ENCODE results near the gene DEPDC1B. TPM values are rescaled to one million over a fixed set of nuclear protein-coding genes. Genes with fewer than 3 reads are reported as not detected.
"Not testable (repeated sequence)": the region's sequence is repeated elsewhere in the genome, so short reads cannot be mapped to it uniquely, and the experiment has no call there.

DEPDC1B gene
- total RNA-seq, 1 experiment from 2014 or later: 63.1 TPM

GRCh38 chr5:60685700-60686099 lies 14.3 kb downstream of the DEPDC1B start:
- no peak for TF ChIP-seq CTCF (IDR thresholded peaks at IDR 0.05; ENCODE audit: unreplicated experiment)
- Mint-ChIP-seq H3K4me1 (ENCODE audit: low read depth, unreplicated experiment) (peaks cover 55% of the 10 kb centered on the region), H3K27me3 (ENCODE audit: unreplicated experiment) (no peaks in the 10 kb centered on the region), H3K27ac (ENCODE audit: unreplicated experiment) (peak overlapping the region; percentile 58), H3K36me3 (ENCODE audit: insufficient read depth, unreplicated experiment) (peaks cover 31% of the 10 kb centered on the region), H3K9me3 (ENCODE audit: low read depth, unreplicated experiment) (no peaks in the 10 kb centered on the region), H3K4me3 (ENCODE audit: low read depth, unreplicated experiment) (no peak overlapping the region)
- DNase-seq: no peak
- no TSS peak for BruUV-seq (replicated peaks)
- intact Hi-C loops (cut with micrococcal nuclease; ENCODE audit: unreplicated experiment): no loop called here
- CTCF ChIA-PET: interaction anchor here (1.0 to 1.1 kb wide), 2 partner anchors 11 to 13 kb away, joined by 3 to 4 read pairs; no protein-coding TSS in a partner anchor

GRCh38 chr5:60685028-60685427 lies 14.9 kb downstream of the DEPDC1B start:
- Mint-ChIP-seq H3K27me3 (ENCODE audit: unreplicated experiment) (no peaks in the 10 kb centered on the region), H3K9me3 (ENCODE audit: low read depth, unreplicated experiment) (no peaks in the 10 kb centered on the region), H3K4me1 (ENCODE audit: low read depth, unreplicated experiment) (peaks cover 50% of the 10 kb centered on the region), H3K4me3 (ENCODE audit: low read depth, unreplicated experiment) (no peak overlapping the region), H3K27ac (ENCODE audit: unreplicated experiment) (no peak overlapping the region), H3K36me3 (ENCODE audit: insufficient read depth, unreplicated experiment) (peaks cover 31% of the 10 kb centered on the region)
- intact Hi-C loops (cut with micrococcal nuclease; ENCODE audit: unreplicated experiment): no loop called here
- TF ChIP-seq CTCF (IDR thresholded peaks at IDR 0.05; ENCODE audit: unreplicated experiment): no peak
- BruUV-seq (replicated peaks): no TSS peak
- CTCF ChIA-PET: interaction anchor here (1.0 to 1.3 kb wide), 3 partner anchors 10 to 19 kb away, joined by 3 to 4 read pairs (median 4); no protein-coding TSS in a partner anchor
- no peak for DNase-seq

GRCh38 chr5:60682007-60682406 lies 18.0 kb downstream of the DEPDC1B start:
- peaks cover 32% of the 10 kb centered on the region for H3K36me3 Mint-ChIP-seq (ENCODE audit: insufficient read depth, unreplicated experiment)
- CTCF ChIA-PET; intact Hi-C loops (cut with micrococcal nuclease; ENCODE audit: unreplicated experiment); H3K4me3 Mint-ChIP-seq (ENCODE audit: low read depth, unreplicated experiment); H3K27me3 Mint-ChIP-seq (ENCODE audit: unreplicated experiment); BruUV-seq (replicated peaks); DNase-seq; H3K9me3 Mint-ChIP-seq (ENCODE audit: low read depth, unreplicated experiment); H3K27ac Mint-ChIP-seq (ENCODE audit: unreplicated experiment): not testable (repeated sequence)
- peaks cover 77% of the 10 kb centered on the region for H3K4me1 Mint-ChIP-seq (ENCODE audit: low read depth, unreplicated experiment)

GRCh38 chr5:60679816-60680215 lies 20.1 kb downstream of the DEPDC1B start:
- no peaks in the 10 kb centered on the region for H3K9me3 Mint-ChIP-seq (ENCODE audit: low read depth, unreplicated experiment)
- TF ChIP-seq CTCF (IDR thresholded peaks at IDR 0.05; ENCODE audit: unreplicated experiment): no peak
- H3K36me3 Mint-ChIP-seq (ENCODE audit: insufficient read depth, unreplicated experiment): peaks cover 31% of the 10 kb centered on the region
- no peak for DNase-seq
- H3K4me3 Mint-ChIP-seq (ENCODE audit: low read depth, unreplicated experiment): no peak overlapping the region
- no TSS peak for BruUV-seq (replicated peaks)
- no peaks in the 10 kb centered on the region for H3K27me3 Mint-ChIP-seq (ENCODE audit: unreplicated experiment)
- CTCF ChIA-PET: interaction anchor here (0.9 kb wide), 1 partner anchor 8 kb away, joined by 3 read pairs; no protein-coding TSS in a partner anchor
- intact Hi-C loops (cut with micrococcal nuclease; ENCODE audit: unreplicated experiment): loop anchor here (2.0 to 5.0 kb wide), 2 partner anchors 32 to 165 kb away; partner anchors contain the start of gene ELOVL7
- no peak overlapping the region for H3K27ac Mint-ChIP-seq (ENCODE audit: unreplicated experiment)
- H3K4me1 Mint-ChIP-seq (ENCODE audit: low read depth, unreplicated experiment): peaks cover 77% of the 10 kb centered on the region
